ENCODE measurements around the gene KDM5B.

DNA sequence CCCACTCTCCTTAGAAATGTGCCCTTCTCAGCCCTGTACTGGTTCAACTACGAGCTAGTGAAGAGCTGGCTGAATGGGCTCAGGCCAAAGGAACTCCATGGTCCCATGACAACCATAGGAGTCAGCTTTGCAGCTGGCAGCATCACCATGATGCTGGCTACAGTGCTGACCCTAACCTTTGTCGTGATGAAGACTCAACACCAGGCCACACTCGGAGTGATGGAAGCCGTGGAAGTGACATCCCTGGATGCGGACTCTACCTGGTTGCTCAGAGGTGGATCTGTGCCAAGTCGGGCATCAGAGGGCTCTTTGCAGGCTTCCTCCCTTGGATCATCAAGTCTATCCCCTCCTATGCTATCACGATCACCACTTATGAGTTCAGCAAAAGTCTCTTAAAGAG, 11.6 kb downstream of the KDM5B start:
- no peak for TF ChIP-seq SP1 (IDR thresholded peaks at IDR 0.05)
- TF ChIP-seq FOXK2 (IDR thresholded peaks at IDR 0.05), result no peak
- no peak for TF ChIP-seq SUZ12 (IDR thresholded peaks at IDR 0.05)

Data from HEK293T (cell line).